Subcutaneous abdominal adipose tissue (tissue), 5 donors: ENCODE data around the gene PRDX3.
A peak's percentile ranks its signal among the peaks of the same experiment; 100 is the strongest.
"Not testable (repeated sequence)": the region's sequence is repeated elsewhere in the genome, so short reads cannot be mapped to it uniquely, and the experiment has no call there.

ENCODE experiments used
- H3K27ac ChIP-seq: one replicate; pipeline ENCODE4 v1.7.0; 2013; ENCODE audit warnings: low read depth, mild to moderate bottlenecking, inconsistent platforms, low read length, moderate library complexity
- H3K27me3 ChIP-seq, 5 donors: one replicate each; pipeline ENCODE4 v1.7.0; 2013; ENCODE audit warnings: low read length in 5 of 5, inconsistent platforms in 1 of 5; ENCODE audit not compliant: control insufficient read depth in 5 of 5, insufficient read depth in 4 of 5
- H3K36me3 ChIP-seq, 5 donors: one replicate each; pipeline ENCODE4 v1.7.0; 2013; ENCODE audit warnings: low read length in 5 of 5; ENCODE audit not compliant: control insufficient read depth in 5 of 5, insufficient read depth in 5 of 5
- H3K4me1 ChIP-seq, 5 donors: one replicate each; pipeline ENCODE4 v1.7.0; 2013; ENCODE audit warnings: low read length in 5 of 5, mild to moderate bottlenecking in 3 of 5, moderate library complexity in 1 of 5; ENCODE audit not compliant: control insufficient read depth in 5 of 5, insufficient read depth in 5 of 5
- H3K4me3 ChIP-seq, 5 donors: one replicate each; pipeline ENCODE4 v1.7.0; 2013; ENCODE audit warnings: low read length in 5 of 5, low read depth in 1 of 5
- H3K9ac ChIP-seq, 5 donors: one replicate each; pipeline ENCODE4 v1.7.0; 2013; ENCODE audit warnings: low read length in 5 of 5, mild to moderate bottlenecking in 4 of 5, moderate library complexity in 3 of 5
- H3K9me3 ChIP-seq, 5 donors: one replicate each; pipeline ENCODE4 v1.7.0; 2013; ENCODE audit warnings: low read length in 5 of 5; ENCODE audit not compliant: control insufficient read depth in 5 of 5
- donor health status: healthy.
- donor health status: healthy.
- donor health status: healthy.
- donor health status: healthy.
- donor health status: healthy.

Gene PRDX3

DNA sequence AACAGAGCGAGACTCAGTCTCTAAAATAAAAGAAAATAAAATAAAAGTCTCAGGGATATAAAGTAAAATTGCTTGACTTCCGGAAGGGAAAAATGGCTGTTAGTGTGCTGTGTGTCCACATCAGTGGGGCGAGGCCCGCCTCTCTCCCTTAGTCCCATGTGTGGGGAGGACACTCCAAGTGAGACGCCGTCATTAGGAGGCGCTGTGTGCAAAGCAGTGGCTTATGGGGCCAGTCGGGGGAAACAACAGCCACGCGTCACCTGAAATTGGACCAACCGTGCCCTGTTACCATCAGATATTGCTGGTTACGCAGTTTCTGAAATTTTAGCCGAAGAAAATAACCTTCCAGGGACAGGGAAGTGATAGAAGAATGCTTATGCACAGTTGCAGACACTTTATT is 28.9 kb downstream of the PRDX3 start:
- Histone ChIP-seq H3K4me1 (no peaks in the 10 kb centered on the region), H3K36me3 (peaks cover 1 to 68% (median 47%) of the 10 kb centered on the region in 5 donors), H3K27ac (no peak overlapping the region), H3K9me3 (no peaks in the 10 kb centered on the region), H3K9ac (no peak overlapping the region), H3K4me3 (no peak overlapping the region), H3K27me3 (no peaks in the 10 kb centered on the region)

DNA sequence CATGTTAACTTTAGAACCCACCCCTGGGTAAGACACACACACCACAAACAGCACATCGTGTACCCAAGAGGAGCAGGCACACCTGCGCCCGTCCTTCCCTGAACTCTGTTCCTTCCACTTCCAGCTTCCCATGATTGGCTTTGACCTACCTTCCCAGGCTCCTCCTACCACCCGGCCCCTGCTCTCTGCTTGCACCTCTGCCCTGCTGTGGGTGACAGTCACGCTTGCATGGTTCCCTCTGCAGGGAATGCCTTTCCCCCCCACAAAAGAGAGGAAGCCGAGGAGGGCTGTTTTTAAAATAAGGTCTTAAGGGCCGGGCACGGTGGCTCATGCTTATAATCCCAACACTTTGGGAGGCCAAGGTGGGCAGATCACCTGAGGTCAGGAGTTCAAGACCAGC is 29.5 kb downstream of the PRDX3 start:
- Histone ChIP-seq H3K27ac (no peak overlapping the region), H3K9me3 (no peaks in the 10 kb centered on the region), H3K4me3 (no peak overlapping the region), H3K36me3 (peaks cover 0 to 62% (median 41%) of the 10 kb centered on the region in 5 donors), H3K4me1 (no peaks in the 10 kb centered on the region), H3K9ac (no peak overlapping the region), H3K27me3 (no peaks in the 10 kb centered on the region)

GRCh38 chr10:119143657-119144056 is 35.0 kb downstream of the PRDX3 start:
- Histone ChIP-seq H3K9ac (no peak overlapping the region), H3K4me1 (peaks cover 0 to 4% (median 0%) of the 10 kb centered on the region in 5 donors), H3K9me3 (no peaks in the 10 kb centered on the region), H3K4me3 (no peak overlapping the region), H3K36me3 (peaks cover 0 to 45% (median 26%) of the 10 kb centered on the region in 5 donors), H3K27ac (no peak overlapping the region), H3K27me3 (no peaks in the 10 kb centered on the region)

GRCh38 chr10:119140603-119141245 is 37.9 kb downstream of the PRDX3 start:
- H3K36me3 ChIP-seq: peaks cover 0 to 22% (median 7%) of the 10 kb centered on the region in 5 donors
- no peak overlapping the region for H3K4me3 ChIP-seq
- H3K9ac ChIP-seq: no peak overlapping the region
- H3K27me3 ChIP-seq: no peaks in the 10 kb centered on the region
- peaks cover 0 to 11% (median 5%) of the 10 kb centered on the region in 5 donors for H3K4me1 ChIP-seq
- no peak overlapping the region for H3K27ac ChIP-seq
- H3K9me3 ChIP-seq: no peaks in the 10 kb centered on the region

GRCh38 chr10:119139464-119140067 is 39.0 kb downstream of the PRDX3 start:
- Histone ChIP-seq H3K36me3 (peaks cover 0 to 20% (median 7%) of the 10 kb centered on the region in 5 donors), H3K27me3 (no peaks in the 10 kb centered on the region), H3K4me3 (no peak overlapping the region), H3K4me1 (peaks cover 0 to 18% (median 15%) of the 10 kb centered on the region in 5 donors), H3K27ac (no peak overlapping the region), H3K9me3 (no peaks in the 10 kb centered on the region), H3K9ac (no peak overlapping the region)

DNA sequence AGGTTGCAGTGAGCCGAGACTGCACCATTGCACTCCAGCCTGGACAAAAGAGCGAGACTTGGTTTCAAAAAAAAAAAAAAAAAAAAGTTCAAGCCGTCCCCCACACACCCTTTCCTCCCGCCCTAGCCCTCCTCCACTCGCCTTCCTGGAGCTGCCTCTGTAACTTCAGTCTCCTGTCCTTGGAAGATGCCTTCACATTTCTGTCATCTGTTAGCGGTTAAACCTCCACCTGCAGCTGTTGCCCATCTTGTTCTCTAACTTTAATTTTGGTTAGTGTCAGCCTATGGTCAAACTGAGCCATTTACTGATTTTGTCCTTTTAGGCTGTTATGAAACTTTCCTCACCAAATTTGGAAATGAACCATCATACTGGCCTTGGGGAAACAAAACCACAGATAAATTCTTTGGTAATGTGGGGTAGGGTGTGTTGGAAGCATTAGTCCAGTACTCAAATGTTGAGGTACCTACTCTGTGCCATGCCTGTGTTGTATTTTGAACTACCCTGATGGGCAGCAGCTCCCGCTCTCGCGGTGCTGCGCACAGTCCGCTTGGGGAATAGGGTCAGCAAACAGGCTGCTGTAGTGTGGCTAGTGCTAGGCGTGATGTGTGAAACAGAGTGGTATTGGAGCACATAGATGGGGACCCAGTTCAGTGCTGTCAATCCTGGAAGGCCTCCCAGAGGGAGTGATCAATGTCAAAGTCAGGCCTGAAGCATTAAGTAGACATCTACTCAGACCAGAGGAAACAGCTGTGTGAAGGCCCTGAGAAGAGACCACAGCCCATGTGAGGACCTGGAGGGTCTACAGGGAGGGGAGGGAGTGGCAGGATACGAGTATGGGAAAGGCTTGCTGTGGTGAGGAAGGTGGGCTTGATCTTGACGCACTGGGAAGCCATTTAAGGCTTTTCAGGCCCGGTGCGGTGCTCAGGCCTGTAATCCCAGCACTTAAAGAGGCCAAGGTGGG is 40.0 kb downstream of the PRDX3 start:
- Histone ChIP-seq H3K27ac (no peak overlapping the region), H3K36me3 (peaks cover 0 to 25% (median 9%) of the 10 kb centered on the region in 5 donors), H3K9ac (no peak overlapping the region), H3K4me1 (peaks cover 0 to 23% (median 18%) of the 10 kb centered on the region in 5 donors), H3K9me3 (no peaks in the 10 kb centered on the region), H3K4me3 (no peak overlapping the region), H3K27me3 (no peaks in the 10 kb centered on the region)

DNA sequence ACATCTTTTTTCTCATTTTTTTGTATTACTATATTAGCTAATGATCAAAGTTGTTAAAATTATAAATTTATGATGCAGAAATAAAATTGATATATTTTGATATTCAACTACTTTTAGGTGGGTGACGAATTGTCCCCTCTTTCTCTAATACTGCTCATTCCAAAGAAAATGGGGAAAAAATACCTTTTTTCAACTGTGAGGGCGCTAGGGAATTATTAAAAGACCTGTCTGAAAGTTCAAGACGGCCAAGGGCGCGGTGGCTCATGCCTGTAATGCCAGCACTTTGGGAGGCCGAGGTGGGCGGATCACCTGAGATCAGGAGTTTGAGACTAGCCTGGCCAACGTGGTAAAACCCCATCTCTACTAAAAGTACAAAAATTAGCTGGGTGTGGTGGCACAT is 40.7 kb downstream of the PRDX3 start:
- not testable (repeated sequence) for H3K9me3 ChIP-seq, H3K27ac ChIP-seq, H3K27me3 ChIP-seq, H3K9ac ChIP-seq, H3K4me3 ChIP-seq
- Histone ChIP-seq H3K4me1 (peaks cover 1 to 31% (median 23%) of the 10 kb centered on the region in 5 donors), H3K36me3 (peaks cover 0 to 29% (median 16%) of the 10 kb centered on the region in 5 donors)

GRCh38 chr10:119136084-119136483 is 42.5 kb downstream of the PRDX3 start:
- H3K9ac ChIP-seq: no peak overlapping the region
- peaks cover 3 to 48% (median 38%) of the 10 kb centered on the region in 5 donors for H3K4me1 ChIP-seq
- no peaks in the 10 kb centered on the region for H3K9me3 ChIP-seq
- H3K36me3 ChIP-seq: peaks cover 0 to 31% (median 20%) of the 10 kb centered on the region in 5 donors
- H3K4me3 ChIP-seq: no peak overlapping the region
- peak overlapping the region; percentile 79 for H3K27ac ChIP-seq
- no peaks in the 10 kb centered on the region for H3K27me3 ChIP-seq

GRCh38 chr10:119135513-119135881 is 43.1 kb downstream of the PRDX3 start:
- Histone ChIP-seq H3K27ac (peak overlapping the region; percentile 79), H3K27me3 (no peaks in the 10 kb centered on the region), H3K4me1 (peaks cover 3 to 48% (median 38%) of the 10 kb centered on the region in 5 donors), H3K36me3 (peaks cover 3 to 29% (median 25%) of the 10 kb centered on the region in 5 donors), H3K9ac (peak overlapping the region in 1 of 5 donors; percentile 8), H3K9me3 (no peaks in the 10 kb centered on the region), H3K4me3 (no peak overlapping the region)
